Retina (tissue), 1 donor: Measurements from ENCODE around the gene RAE1.
A peak's percentile ranks its signal among the peaks of the same experiment; 100 is the strongest.

Source experiments
- DNase-seq: peaks from one replicate; pipeline ENCODE4 v3.0.0-alpha.2; 2016

Gene RAE1

GRCh38 chr20:57374343-57374930, 23.4 kb downstream of the RAE1 start:
- DNase-seq: no peak

DNA sequence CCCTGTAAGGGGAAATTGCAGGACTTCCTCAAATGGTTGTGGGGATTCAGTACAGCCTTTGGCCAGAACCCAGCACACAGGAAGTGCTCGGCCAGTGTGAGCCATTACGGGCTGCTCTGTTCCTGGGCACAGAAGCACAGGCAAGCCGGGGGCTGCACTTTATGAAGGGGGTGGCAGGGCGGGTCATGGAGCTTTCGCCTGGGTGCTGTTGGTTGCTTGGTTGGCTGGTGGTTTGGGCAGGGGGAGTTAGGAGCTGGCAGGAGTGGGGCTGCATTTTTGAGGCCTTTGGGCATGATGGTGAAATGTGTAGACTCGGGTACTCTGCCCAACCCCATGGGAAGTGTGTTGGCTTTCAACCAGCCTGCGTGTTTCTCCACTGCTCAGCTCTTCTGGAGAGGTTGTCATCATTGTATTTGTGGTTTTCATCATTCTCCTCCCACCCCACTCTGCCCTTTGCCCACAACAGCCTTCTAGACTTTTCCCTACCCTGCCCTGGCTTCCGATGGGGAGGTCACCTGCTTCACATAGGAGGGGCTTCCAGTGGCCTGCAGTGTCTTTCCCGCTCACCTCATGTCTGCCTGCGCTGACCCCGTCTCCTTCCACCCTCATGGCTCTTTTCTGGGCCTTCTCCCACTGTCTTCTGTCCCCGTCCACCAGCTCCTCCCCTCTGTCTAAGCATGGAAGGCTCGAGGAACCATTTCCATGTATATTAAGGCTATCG, 24.0 kb downstream of the RAE1 start:
- DNase-seq: no peak

DNA sequence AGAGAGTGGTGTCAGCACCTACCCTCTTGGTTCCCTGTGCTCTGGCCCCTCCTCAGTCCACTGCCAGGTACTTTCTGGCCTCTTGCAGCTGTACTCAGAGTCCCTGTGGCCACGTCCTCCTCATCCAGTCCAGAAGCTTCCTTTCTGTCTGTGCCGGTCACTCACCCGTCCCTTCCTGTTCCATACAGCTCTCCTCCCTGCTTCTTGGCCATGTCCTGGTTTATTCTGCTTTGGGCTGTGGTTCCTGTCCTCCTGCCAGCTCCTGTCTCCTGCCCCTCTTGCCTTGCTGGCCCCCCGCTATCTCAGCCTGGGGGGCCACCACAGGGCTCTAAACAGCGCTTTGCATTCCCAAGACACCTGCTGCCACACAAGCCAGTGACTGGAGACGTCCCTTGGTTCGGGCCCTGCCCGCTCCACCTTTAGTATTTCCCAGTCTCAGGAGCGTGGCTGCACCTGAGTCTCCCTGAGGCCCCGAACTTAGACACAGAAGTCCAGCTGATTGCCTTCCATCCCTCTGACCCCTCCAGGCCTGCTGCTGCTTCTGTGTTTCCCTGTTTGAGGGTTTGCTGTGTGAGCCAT, 24.7 kb downstream of the RAE1 start:
- no peak for DNase-seq

GRCh38 chr20:57377350-57377749, 26.3 kb downstream of the RAE1 start:
- no peak for DNase-seq

DNA sequence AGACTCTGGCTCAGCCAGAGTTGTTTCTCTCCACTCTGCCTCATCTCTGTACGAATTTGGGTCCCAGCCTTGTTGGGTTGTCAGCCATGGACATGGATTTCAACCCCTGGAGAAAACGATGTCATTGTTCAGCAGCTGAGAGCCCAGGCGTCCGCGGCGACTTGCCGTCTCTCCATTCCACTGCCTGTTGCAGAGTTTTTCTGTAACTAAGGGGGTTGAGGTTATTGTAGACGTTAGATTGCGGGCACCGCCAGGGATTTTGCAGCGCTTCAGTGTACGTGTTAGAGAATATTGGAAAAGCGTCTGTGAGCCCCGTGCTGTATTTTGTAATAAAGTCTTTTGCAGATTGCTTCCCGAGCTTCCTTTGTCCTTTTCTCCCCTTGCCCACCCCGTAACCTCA, 27.1 kb downstream of the RAE1 start:
- DNase-seq: no peak

GRCh38 chr20:57378646-57379262, 27.7 kb downstream of the RAE1 start:
- no peak for DNase-seq

DNA sequence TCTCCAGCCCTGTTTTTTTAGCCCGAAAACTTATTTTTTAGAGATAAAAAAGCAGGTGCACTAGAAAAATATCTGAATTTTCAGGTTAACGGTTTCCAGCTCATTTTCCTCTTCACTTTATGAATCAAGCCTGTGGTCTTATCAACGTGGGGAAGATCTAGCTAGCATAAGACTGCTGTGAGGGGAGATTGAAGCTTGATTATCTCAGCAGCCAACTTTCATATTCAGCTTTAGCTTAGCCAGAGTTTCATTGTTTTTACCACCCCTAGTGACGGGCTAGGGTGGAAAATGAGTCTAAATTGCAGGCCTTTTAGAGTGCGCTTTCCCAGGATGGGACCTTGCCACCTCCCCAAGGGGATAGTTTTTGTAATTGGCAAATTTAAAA, 28.2 kb downstream of the RAE1 start:
- DNase-seq: no peak

DNA sequence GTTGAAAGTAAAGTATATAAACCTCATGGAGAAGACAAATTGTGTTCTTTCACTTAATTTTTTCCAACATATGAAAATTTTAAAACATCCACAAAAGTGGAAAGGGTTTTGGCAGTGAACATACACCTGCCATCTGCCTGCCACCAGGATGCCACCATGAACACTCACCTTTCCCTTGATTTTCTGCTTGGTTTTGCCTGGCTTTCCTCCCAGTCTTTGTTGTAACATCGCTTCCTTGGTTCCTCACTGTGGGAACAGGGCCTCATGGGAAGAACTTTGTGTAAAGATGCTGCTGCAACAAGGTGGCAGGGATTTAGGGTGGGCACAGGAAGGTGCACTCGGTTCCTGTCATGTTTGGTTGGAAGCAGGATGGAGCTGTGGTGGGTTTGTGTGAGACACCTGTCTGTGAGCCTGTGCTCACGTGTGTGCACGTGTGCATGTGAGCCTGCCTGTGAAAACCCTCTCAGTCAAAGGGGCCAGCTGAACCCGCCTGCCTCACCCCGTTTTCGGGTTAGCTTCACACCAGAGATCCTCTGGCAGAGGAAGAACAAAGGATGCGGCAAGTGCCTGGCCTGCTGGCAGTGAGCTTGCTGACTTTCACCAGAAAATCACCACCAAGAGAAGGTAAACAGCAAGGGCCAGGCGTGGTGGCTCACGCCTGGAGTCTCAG, 29.2 kb downstream of the RAE1 start:
- DNase-seq: no peak

DNA sequence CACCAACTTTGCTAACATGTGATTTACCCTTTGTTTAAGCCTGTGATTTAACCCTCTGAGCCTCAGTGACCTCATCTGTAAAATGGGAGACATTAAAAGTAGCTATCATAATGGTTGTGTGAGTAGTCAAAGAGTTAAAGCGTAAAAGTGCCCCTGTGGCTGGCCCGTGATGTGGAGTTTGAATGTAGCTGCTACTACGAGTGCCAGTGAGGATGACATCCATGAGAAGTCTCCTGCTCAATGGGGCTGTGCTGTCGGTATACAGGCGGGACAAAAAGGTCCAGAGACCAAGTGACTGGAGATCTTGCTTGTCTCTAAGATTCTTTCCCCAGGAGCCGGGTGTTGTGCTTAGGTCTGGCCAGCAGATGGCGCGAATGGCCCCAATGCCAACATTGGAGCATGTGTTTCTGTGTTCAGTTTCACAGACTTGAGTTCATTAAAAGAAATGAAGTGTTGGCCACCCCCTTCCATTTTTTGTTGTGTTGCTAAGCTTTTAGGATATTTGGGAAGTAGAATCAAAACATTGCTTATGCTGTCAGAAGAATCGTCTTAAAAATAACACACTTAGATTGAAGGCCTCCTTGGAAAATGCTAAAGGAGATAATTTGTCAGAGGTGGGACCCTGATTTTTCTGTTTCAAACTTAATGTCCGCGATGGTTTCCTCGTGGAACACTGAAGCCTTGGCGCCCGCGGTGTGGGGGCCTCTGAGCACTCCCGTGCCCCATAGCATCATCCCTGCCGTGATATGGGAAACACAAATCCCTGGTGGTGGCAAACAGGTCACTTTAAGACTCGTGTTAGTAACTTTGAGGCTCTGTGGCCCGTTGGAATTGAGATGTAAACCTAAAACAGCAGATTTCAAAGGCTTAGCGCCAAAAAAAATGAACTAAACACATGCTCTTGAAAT, 30.8 kb downstream of the RAE1 start:
- DNase-seq: peak; percentile 83

GRCh38 chr20:57382516-57382915, 31.5 kb downstream of the RAE1 start:
- DNase-seq: no peak

DNA sequence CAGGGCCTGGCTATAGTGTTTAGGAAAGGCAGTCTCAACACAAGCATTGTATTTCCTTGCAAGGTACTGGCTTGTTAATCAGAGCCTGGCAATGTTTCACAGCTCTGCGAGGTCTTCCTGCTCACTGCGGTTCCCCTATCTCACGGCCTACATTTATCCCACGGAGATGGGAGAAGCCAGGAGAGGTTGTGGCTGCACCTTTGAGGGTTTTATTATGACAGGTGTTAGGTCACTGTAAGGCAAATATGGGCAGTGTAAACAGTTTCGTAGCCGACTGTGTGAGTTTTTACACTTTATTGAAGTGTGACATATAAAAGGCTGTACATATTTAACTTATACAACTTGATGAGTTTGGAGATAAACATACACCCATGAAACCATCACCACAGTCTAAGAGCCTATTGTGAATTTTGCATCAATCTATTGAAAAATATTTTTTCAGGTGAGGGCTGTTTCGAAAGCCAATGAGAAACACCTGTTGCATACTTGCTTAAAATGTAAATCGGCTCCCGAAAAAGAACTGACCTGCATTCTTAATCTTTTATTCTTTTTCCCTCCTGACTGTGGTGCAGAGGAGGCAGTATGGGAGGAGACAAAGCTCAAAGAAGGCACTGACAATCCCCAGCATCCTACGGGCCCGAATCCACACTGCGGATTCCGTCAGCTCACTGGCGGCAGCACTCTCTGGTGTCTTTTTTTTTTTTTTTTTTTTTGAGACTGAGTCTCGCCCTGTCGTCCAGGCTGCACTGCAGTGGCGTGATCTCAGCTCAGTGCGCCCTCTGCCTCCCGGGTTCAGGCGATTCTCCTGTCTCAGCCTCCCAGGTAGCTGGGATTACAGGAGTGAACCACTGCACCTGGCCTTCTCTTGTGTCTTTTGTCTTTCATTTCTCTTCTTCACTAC, 32.6 kb downstream of the RAE1 start:
- no peak for DNase-seq

- DNase-seq: no peak
These were observed 33.4 kb downstream of the RAE1 start for GRCh38 chr20:57384486-57384885.

DNA sequence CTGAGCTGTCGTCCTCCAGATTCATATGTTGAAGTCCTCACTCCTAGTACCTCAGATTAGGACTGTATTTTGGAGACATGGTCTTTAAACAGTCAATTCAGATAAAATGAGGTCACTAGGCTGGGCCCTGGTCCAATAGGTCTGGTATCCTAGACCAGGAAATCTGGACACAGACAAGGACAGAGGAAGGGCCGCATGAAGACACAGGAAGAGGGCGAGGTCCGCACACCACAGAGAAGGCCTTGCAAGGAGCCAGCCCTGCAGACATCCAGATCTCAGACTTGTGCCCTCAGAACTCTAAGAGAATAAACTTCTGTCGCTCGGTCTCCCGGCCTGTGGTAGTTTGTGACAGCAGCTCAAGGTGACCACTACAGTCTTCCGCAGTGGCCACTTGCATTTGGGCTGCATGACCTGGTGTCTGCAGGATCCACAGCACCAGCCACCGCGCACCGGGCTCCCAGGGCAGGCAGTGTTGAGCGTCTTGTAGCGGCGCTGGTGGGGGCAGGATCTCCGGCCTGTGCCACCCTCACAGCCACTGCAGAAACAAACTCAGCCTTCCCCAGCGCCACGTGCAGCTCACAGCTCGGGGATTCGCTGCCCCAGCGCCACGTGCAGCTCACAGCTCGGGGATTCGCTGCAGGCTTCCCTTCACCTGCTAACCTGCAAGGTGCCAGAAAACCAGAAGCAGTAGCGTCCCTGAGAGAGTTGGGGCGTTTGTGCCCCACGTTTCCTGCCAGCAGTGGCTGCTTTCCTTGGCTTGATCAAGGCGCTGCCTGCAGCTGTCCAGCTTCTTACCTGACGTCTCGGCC, 34.1 kb downstream of the RAE1 start:
- no peak for DNase-seq

DNA sequence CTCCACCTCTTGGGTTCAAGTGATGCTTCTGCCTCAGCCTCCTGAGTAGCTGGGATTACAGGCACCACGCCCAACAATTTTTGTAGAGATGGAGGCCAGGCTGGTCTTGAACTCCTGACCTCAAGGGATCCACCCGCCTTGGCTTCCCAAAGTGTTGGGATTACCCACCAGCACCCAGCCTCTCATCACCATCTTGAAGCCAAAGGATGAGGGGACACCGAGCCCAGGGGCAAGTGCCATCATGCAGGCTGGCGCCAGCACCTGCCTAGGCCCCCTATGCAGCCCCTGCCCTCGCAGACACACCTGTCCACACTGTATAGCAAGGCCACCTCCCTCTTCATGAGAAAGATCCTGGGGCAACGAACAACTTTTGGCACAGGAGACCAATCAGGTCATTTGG, 34.9 kb downstream of the RAE1 start:
- no peak for DNase-seq

GRCh38 chr20:57386762-57387161, 35.7 kb downstream of the RAE1 start:
- no peak for DNase-seq

DNA sequence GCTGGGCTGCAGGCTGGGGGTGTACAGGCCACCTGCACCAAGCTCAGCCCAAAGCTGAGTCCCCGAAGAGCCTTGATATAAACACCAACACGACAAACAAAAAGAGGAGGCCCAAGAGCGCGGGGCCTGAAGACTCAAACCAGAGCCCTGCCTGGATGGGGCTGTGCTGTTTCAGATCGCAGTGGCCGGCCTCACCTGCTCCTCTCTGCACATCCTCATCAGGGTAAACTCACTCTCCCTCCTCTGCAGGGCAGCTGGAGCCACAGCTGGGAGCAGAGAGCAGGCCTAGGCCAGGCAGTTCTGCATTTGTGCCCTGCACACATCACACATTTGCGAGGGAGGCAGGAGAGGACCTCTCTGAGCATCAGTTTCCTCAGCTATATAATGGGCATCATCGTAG, 36.4 kb downstream of the RAE1 start:
- DNase-seq: no peak

- no peak for DNase-seq
These were observed 36.9 kb downstream of the RAE1 start for GRCh38 chr20:57387945-57388371.

GRCh38 chr20:57388953-57389694, 38.1 kb downstream of the RAE1 start:
- peak; percentile 71 for DNase-seq
